ENCODE measurements around the gene ZNF141.
A peak's percentile ranks its signal among the peaks of the same experiment; 100 is the strongest.
"Not testable (repeated sequence)": the region's sequence is repeated elsewhere in the genome, so short reads cannot be mapped to it uniquely, and the experiment has no call there.

The ZNF141 gene

DNA sequence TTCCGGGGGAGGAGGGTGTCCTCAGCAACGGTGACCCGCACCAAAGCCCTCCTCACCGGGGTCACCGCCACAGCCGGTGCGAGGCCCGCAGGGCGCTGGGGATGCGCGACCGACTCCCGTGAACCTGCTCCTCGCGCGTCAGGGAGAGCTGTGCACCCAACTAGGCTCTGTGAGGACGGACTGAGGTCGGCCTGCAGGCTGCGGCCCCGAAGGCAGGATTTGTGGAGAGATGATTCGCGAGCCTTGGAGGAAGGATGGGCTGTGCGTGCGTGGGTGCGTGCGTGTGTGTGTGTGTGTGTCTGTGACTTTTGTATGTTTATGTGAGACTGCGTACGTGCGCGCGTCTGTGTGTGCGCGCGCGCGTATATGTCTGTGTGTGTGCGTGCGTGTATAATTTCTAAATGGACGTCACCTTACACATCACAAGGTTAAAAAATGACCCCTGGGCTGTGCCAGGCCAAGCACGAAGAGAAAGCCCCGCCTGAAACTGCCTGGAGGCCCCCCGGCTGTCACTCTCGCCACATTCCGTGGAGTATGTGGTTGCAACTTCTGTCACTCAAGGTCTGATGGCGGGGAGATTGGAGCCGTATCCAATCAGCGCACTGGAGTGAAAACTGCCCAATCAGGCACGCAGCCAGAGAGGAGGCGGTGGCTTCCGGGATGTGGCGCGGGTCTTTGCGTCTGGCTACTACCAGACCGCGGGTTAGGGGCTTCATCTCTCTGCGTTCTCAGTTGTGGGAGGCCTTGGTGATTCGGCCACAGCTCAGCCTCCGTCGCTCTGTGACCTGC lies at the start of gene ZNF141:
TSS of gene ZNF141 (plus strand) at position 672 of the 789 bp plus-strand sequence. CDS start 170 bp downstream, outside the sequence.
- peak; percentile 99 for DNase-seq (ENCODE audit: low read depth, low spot score)

DNA sequence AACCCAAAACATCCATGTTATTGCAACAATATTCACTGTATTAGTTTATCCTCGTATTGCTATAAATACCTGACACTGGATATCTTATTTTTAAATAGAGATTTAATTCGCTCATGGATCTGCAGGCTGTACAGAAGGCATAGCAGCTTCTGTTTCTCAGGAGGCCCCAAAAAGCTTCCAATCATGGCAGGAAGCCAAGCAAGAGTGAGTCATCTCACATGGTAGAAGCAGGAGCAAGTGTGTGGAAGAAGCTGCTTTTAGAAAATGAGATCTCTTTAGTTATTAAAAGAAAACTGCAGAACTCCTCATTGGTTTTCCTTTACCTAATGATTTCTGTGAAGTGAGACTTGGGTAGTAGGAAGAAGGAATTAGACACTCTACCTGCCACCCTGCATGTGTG lies 48.7 kb upstream of the ZNF141 start:
- no peak for DNase-seq (ENCODE audit: low read depth, low spot score)

GRCh38 chr4:294732-295131 lies 42.9 kb upstream of the ZNF141 start:
- no peak for DNase-seq (ENCODE audit: low read depth, low spot score)

- no peak for DNase-seq (ENCODE audit: low read depth, low spot score)
Observed at GRCh38 chr4:302381-302780, 35.2 kb upstream of the ZNF141 start.

- not testable (repeated sequence) for DNase-seq (ENCODE audit: low read depth, low spot score)
Observed at GRCh38 chr4:304516-304915, 33.1 kb upstream of the ZNF141 start.

DNA sequence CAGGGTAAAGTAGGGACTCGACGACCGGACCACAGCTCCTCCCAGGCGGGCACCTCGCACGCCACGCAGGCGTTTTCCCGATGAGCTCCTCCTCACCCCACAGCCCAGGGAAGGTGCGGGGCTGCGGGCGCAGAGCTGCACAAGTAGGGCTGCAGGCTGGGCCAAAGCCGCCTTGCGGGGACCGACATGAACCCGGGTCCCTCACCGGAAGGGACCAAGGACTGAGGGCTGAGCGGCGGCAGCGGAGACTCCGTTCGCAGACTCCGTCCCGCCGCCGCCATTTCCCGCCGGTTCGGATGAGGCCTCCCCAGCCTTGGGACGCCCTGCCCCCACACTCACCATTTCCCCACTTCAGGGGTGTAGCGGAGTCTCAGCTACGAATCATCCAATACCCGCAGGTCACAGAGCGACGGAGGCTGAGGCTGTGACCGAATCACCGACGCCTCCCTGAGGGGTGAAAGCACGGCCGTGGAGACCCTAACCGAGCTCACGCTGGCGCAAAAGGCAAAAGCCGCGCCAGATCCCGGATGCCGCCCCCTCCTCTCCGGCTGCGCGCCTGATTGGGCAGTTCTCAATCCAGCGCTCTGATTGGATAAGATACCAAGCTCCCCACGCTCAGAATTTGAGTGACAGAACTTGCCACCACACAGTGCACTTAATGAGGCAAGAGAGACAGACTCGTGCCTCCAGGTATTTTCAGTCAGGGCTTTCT lies 32.5 kb upstream of the ZNF141 start, which contains the start of gene ZNF732:
TSS of gene ZNF732 (minus strand) at position 506 of the 712 bp plus-strand sequence. CDS start at position 342, 164 bp downstream.
- peak; percentile 95 for DNase-seq (ENCODE audit: low read depth, low spot score)

GRCh38 chr4:306551-306961 lies 31.1 kb upstream of the ZNF141 start:
- DNase-seq (ENCODE audit: low read depth, low spot score) = no peak

DNA sequence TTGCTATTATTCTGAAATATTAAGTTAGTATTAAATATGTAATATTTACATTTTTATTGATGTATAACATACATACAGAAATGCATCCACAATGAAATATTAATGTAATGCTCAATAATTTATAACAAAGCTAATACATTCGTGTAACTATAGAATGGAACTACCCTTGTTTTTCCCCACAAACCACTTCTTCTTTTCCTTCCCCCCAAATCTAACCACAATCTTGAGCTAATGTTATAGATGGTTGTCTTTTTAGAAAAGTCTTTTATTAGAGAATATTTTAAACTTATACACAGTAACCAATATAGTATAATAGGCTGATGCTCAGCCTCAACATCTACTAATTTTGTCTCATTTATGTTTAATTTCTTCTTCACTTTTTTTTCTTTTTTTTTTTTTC lies 27.8 kb upstream of the ZNF141 start:
- no peak for DNase-seq (ENCODE audit: low read depth, low spot score)

- no peak for DNase-seq (ENCODE audit: low read depth, low spot score)
Observed at GRCh38 chr4:314296-314903, 23.2 kb upstream of the ZNF141 start.

GRCh38 chr4:328729-329128 lies 8.9 kb upstream of the ZNF141 start:
- no peak for DNase-seq (ENCODE audit: low read depth, low spot score)

DNA sequence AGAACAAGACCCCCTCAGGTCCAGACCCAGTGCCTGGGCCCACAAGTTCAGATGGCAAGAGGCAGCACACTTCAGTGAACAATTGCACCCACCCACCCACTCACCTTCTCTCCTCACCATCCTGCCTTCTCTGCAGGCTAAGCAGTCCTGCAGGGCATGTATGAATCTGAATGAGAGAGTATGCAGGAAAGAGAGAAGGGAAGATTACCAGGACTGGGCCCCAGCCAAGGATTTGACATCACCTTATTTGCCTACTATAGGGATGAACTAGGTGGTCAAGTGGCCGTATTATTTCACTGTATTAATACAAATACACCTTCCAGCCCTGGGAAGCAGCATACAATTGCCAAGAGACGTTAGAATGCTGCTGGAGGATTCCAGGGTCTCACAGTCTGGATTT lies 2.1 kb upstream of the ZNF141 start:
- no peak for DNase-seq (ENCODE audit: low read depth, low spot score)

DNA sequence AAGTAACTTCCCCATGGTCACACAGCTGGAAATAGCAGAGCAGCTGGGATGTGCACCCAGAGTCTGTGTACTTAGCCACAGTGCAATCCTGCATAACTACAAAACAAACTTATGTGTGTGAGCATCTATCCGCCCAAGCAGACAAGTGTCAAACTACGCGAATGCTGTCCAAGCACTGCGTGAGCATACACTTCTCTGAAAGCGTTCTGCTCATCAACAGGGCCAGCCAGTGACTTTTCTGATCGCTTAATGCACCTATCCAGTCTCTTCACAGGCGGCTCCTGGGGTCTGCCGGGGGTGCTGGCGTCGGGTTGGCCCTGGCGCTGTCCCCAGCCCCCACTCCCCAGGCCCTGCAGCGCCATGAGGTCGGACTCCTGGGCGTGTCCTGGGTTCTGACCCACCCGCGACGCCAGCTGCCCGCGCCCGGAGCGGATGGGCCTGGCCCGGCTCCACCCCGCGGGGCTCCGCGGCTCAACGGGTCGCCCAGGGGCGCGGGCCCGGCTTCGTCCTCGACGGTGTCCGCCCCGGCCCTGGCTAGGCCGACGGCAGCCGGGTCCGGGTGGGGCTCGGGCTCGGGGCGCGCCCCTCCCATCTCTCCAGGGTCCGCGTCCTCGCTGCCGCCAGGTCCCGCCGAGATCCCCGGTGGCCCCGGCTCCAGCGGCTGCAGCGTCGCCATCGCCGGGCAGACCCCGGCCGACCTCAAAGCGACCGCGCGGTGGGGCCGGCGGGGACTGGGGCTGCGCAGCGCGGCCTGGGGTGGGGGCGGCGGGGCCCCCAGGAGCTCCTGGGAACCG lies 1.3 kb upstream of the ZNF141 start:
- peak; percentile 15 for DNase-seq (ENCODE audit: low read depth, low spot score)

GRCh38 chr4:336893-337142 lies 796 bp upstream of the ZNF141 start:
- DNase-seq (ENCODE audit: low read depth, low spot score) = no peak

DNA sequence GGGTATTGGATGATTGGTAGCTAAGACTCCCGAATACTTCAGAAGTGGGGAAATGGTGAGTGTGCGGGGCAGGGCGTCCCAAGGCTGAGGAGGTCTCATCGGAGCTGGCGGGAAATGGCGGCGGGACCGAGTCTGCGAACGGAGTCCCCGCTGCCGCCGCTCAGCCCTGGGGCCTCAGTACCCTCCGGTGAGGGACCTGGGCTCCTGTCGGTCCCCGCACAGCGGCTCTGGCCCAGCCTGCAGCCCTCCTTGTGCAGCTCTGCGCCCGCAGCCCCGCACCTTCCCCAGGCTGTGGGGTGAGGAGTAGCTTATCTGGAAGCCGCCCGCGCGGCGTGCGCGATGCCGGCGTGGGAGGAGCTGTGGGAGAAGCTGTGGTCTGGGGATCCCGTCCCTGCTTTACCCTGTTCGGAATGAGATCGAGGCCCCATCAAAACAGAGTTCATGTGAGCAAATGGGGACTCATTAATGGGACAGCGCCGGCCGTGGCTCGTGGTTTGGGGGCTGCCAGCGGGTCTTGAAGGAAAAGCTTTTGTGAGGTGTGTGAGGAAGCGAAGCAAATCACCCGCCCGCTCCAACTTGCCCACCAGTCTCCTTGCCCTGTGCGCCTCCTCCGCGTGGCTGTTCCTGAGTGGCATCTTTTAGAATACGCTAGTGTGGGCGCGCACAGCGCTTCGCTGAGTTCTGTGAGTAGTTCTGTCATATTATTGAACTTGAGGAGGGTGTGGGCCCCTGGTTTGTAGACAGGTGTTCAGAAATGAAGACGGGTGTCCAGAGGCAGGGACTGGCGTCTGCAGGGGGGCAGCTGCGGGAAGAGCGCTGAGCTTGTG lies 531 bp downstream of the ZNF141 start:
- no peak for DNase-seq (ENCODE audit: low read depth, low spot score)

- peak; percentile 13 for DNase-seq (ENCODE audit: low read depth, low spot score)
Observed at GRCh38 chr4:338759-339097, 1.1 kb downstream of the ZNF141 start.

- DNase-seq (ENCODE audit: low read depth, low spot score) = no peak
Observed at GRCh38 chr4:340011-340410, 2.4 kb downstream of the ZNF141 start.

GRCh38 chr4:373062-373839 lies 35.6 kb downstream of the ZNF141 start:
- DNase-seq (ENCODE audit: low read depth, low spot score) = no peak

DNA sequence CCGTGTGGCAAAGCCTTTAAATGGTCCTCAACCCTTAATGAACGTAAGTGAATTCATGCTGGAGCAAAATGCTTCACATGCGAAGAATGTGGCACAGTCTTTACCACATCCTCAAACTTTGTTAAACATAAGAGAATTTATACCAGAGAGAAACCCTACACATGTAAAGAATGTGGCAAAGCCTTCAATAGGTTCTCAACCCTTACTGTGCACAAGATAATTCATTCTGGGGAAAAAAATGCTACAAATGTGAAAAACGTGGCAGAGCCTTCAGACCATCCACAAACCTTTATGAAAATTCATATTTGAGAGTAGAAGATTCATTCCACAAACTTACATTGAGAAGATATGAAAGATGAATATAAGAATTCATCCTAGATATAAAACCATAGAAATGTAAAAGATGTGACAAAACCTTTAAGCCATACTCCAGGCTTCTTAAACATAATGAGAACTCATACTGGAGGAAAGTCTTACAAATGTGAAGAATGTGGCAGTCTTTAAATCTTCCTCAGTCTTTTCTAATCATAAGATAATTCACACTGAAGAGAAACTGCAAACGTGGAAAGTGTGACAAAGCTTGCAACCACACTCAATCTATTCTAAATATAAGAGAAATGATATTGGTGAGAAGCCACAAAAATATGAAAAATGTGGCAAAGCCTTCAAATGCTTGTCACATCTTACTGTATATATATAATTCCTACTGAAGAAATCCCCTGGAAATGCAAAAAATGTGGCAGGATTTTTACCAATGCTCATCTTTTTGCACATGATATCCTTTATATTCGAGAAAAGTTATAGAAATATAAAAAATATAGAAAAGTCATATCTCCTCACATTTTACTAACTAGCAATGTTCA lies 36.9 kb downstream of the ZNF141 start:
- DNase-seq (ENCODE audit: low read depth, low spot score) = no peak

DNA sequence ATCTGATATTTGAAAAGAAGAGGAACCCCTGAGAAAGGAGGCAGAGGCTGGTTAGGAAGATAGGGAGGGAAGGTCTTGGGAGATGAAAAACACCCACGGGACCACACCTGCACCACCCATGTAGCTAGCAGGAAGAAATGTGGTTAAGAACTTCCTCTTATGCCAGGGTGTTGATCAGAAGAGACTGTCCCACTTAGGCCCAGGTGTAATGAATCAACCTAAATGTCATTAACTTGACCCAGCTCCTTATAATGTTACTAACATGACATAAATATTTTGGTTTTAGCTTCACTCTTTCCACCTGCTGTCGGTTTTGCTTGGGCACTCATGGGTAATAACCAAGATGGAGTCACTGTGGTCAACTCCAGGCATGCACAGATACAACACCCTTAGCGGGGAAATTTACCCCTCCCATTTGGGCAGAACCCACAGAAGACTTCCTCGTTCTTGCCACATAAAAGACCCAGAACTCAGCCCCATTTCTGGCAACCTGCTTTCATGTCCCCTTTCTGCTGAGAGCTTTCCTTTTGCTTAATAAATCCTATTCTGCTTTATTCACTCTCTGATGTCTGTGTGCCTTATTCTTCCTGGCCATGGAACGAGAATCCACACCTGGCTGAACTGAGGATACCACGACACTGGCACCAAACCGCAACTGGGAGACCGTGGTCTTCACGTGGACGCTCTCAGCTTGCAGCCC lies 46.8 kb downstream of the ZNF141 start:
- no peak for DNase-seq (ENCODE audit: low read depth, low spot score)

All from ELF-1 (cell line).